ENCODE measurements around the gene TRIM63.

DNA sequence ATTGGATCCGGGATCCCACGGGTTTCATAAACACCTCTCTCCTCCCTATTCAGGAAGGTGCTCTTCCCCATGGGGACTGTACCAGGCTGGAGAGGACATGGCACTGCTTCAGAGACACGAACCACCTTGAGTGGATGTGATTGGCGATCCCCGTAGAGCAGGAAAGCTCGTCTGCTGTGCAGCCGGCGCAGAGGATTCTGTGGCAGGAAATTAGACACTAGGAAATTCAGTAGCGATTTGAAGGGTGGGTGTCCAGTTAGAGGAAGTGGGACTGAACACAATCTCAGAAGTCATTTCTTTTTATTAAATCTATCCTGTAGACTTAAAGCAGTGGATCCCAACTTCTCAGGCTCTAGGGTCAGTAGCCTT lies 45.0 kb upstream of the TRIM63 start:
- TF ChIP-seq CTCF (conservative IDR thresholded peaks at IDR 0.05; ENCODE audit: low read length): no peak
- no peak for TF ChIP-seq EZH2phosphoT487 (IDR thresholded peaks at IDR 0.05; ENCODE audit: borderline replicate concordance, low read depth, low read length)

Measured in OCI-LY7 (cell line).